Muscle of leg (tissue), 11 donors: ENCODE results near the gene VPS72. TPM values are rescaled to one million over a fixed set of nuclear protein-coding genes. Genes with fewer than 3 reads are reported as not detected.

ENCODE experiments used
- DNase-seq: peaks from one replicate; pipeline ENCODE4 v3.0.0; 2013
- H3K27ac ChIP-seq: one replicate; pipeline ENCODE4 v1.5.1; 2013; ENCODE audit warnings: mild to moderate bottlenecking, low read length, control low read depth
- H3K27me3 ChIP-seq: one replicate; pipeline ENCODE4 v1.6.1; 2013; ENCODE audit warnings: low read length; ENCODE audit not compliant: control insufficient read depth, insufficient read depth
- H3K36me3 ChIP-seq: one replicate; pipeline ENCODE4 v1.6.1; 2013; ENCODE audit warnings: low read length; ENCODE audit not compliant: control insufficient read depth, insufficient read depth
- H3K4me1 ChIP-seq: one replicate; pipeline ENCODE4 v1.6.1; 2013; ENCODE audit warnings: low read length; ENCODE audit not compliant: control insufficient read depth, insufficient read depth
- H3K4me3 ChIP-seq: one replicate; pipeline ENCODE4 v1.5.1; 2013; ENCODE audit warnings: low read length, control low read depth
- H3K9me3 ChIP-seq: replicated peaks from 2 replicates; pipeline ENCODE4 v1.6.1; 2013; ENCODE audit warnings: low read depth, low read length; ENCODE audit not compliant: control insufficient read depth
- WGBS: methylation state at CpG from one replicate; pipeline ENCODE4 v1.1.5; 2013; ENCODE audit warnings: missing lambda C conversion rate; ENCODE audit not compliant: insufficient coverage; 5-methylcytosine and 5-hydroxymethylcytosine counted together
- polyA plus RNA-seq, 8 donors: library from polyadenylated mRNA; unstranded; fragments of 120-200 nt; gene quantifications; one replicate each; pipeline versions ENCODE4 v1.2.1 to v1.2.3, GENCODE V29; 2013; ENCODE audit warnings: inconsistent platforms in 1 of 8, low replicate concordance in 1 of 8; ENCODE audit not compliant: insufficient read length in 8 of 8, insufficient read depth in 1 of 8
- total RNA-seq: library from RNA; stranded (reverse); fragments of 120-200 nt; gene quantifications from one replicate; pipeline ENCODE4 v1.2.4, GENCODE V29; 2013

Gene VPS72
- total and polyA plus RNA-seq, 9 donors = 44.2 to 59.9 (median 52.1) TPM

DNA sequence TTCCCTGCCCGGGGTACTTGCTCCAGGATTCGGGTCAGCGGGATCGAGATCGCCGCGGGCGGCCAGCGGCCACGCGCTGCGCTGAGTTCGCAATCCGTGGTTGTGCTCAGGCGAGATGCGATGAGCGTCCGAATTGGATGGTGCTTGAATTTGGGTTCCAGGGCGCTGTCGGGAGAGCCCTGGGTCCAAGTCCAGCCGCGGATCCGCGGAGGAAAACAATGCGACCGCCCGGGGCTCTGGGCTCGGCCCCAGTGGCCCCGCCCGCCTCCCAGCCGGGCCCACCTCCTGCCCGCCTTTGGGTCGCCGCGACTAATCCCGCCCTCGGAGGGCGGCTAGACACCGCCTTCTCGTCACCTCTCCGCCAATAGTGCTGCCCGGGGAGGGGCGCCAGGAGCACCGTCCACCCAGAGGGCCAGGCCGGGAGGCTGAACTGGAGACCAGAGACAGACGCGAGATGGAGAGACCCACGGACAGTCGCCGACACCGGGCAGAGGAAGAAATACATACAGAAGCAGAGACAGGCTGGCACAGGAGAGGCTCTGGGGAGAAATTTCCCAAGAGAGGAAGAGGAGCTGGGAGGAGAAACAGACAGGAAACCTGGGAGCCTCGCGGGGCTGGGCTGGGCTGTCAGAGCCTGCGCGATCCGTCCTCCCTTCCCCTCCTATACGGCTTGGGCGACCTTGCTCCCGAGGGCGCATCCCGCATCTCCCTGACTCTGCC, 43.4 kb downstream of the VPS72 start, which contains the start of gene SEMA6C:
Gene SEMA6C, minus strand, starts transcription at position 220 of the 720 bp plus-strand sequence. CDS start 4,010 bp downstream, outside the sequence.
- peaks cover 16% of the 10 kb centered on the region for H3K36me3 ChIP-seq
- H3K4me3 ChIP-seq = peak within 1 kb of the TSS; percentile 93
- peak; percentile 98 for DNase-seq
- H3K27ac ChIP-seq = peak within 1 kb of the TSS; percentile 95
- H3K9me3 ChIP-seq = no peaks in the 10 kb centered on the region
- peaks cover 47% of the 10 kb centered on the region for H3K4me1 ChIP-seq
- H3K27me3 ChIP-seq = no peaks in the 10 kb centered on the region
- under 1% methylated on average over 59 of the region's 61 CpGs for WGBS

DNA sequence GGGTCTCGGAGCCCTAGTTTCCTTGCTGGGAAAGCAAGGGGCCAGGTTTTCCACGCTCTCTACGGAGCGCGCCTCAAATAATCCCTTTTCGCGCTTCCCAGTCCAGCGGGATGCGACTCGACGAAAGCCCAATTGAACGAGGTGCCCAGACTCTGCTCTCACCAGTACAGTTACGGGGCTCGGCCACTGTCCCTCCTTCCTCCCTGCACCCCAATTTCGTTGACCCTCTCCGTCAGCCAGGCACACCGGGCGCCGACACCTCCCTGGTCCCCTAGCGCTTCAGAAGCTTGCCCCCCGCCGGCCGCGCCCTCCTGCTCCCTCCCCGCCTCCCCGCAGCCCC, 44.0 kb downstream of the VPS72 start:
- H3K36me3 ChIP-seq = peaks cover 19% of the 10 kb centered on the region
- H3K4me1 ChIP-seq = peaks cover 47% of the 10 kb centered on the region
- no peaks in the 10 kb centered on the region for H3K27me3 ChIP-seq
- peak overlapping the region; percentile 95 for H3K27ac ChIP-seq
- no peaks in the 10 kb centered on the region for H3K9me3 ChIP-seq
- DNase-seq = no peak
- 0% methylated on average over 23 of the region's 26 CpGs for WGBS
- peak overlapping the region; percentile 93 for H3K4me3 ChIP-seq

DNA sequence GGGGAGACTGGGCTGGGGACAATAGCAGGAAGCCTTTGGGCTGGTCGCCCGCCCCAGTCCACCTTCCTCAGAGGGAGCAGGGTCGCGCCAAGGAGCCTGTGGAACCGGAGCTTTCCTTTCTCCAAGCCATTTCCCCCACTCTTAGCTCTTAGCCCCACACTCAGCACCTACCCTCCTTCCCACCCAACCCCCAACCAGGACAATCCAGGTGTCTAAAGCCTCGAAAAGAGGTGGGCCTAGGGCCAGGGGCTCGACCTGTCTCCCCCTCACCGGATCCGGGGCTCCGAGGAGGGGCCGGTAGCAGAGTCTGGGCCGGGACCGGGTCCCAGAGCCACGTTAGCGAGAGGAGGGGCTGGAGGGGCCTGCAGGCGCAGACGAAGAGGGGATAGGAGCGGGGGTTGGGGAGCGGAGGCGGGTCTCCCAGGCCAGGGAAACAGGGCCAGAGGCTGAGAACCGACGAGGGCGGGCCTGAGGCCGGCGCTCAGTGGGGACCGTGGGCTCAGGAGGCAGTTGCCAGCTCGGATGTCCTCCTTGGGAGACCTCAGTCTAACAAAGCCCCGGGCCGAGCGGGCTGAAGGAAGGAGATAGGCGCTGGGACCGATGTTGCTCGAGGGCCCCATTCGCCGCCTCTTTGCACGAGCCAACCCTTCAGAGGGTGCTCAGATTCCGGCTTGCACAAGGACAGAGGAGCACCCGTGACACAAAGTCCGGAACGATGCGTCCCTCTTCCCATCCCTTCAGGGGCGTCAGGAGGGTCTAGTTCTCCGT, 44.5 kb downstream of the VPS72 start:
- no peaks in the 10 kb centered on the region for H3K9me3 ChIP-seq
- DNase-seq = peak; percentile 72
- H3K4me3 ChIP-seq = peak overlapping the region; percentile 93
- peaks cover 47% of the 10 kb centered on the region for H3K4me1 ChIP-seq
- H3K27ac ChIP-seq = peak overlapping the region; percentile 95
- no peaks in the 10 kb centered on the region for H3K27me3 ChIP-seq
- peaks cover 22% of the 10 kb centered on the region for H3K36me3 ChIP-seq
- WGBS = 3% methylated on average over 39 of the region's 43 CpGs

DNA sequence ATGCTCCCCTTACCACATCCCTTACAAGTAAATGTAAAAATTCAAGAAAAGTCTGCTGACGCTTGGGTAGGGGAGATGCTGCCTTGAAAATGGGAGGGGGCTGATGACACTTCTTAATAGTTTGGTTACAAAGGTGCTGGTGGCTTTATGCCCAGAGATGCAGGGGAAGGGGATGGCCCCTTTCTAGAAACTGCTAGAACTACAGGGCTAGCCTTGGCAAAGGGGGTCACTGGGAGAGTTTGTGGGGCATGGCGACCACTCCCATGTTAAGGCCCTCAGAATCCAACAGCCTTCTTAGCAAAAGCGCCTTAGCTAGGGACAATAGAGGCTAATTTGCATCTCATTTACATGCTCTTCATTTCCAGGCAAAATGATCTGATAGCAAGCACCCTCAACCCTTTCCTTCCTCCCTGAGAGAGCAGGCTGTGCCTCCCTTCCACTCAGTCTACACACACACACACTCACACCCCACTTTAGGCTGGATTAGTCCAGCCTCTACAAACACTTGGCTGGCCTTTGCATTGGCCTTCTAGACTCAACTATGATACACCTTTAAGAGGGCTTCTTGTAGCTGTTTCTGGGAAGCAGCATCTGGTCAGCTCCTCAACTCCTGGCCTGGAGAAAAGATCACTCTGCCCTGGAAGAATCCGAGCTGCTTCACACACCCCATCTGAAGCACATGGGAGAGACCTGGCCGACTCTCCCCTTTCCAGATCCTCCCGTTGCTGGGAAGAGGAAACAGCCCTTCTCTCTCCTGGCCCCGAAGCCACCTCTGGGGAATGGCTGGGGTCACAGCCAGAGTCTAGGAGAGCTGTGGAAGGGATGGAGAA, 45.3 kb downstream of the VPS72 start:
- Histone ChIP-seq H3K9me3 (no peaks in the 10 kb centered on the region), H3K4me3 (peak overlapping the region; percentile 93), H3K4me1 (peaks cover 47% of the 10 kb centered on the region), H3K27ac (peak overlapping the region; percentile 95), H3K27me3 (no peaks in the 10 kb centered on the region), H3K36me3 (peaks cover 30% of the 10 kb centered on the region)
- 40% methylated on average over 1 of the region's 7 CpGs for WGBS
- peak; percentile 91 for DNase-seq

DNA sequence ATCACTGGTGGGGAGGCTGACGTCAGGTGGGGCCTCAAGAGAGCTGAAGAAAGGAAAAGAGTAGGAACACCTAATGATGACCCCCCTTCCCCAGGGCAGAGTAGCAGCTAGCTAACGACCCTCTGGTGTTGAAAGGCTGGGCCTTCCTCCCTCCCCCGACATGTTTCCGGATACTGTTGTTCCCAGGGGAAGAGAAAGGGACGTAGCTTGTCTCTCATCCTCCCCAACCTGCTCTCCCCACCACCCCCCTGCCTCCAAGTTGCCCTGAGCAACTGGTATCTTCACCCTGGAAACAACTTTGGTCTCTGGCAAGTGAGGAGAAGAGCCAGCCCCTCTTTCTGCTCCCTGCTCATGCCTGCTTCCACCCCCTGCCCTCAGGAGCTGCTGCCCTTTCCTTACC, 46.0 kb downstream of the VPS72 start:
- peaks cover 47% of the 10 kb centered on the region for H3K4me1 ChIP-seq
- H3K36me3 ChIP-seq = peaks cover 37% of the 10 kb centered on the region
- peak overlapping the region; percentile 93 for H3K4me3 ChIP-seq

DNA sequence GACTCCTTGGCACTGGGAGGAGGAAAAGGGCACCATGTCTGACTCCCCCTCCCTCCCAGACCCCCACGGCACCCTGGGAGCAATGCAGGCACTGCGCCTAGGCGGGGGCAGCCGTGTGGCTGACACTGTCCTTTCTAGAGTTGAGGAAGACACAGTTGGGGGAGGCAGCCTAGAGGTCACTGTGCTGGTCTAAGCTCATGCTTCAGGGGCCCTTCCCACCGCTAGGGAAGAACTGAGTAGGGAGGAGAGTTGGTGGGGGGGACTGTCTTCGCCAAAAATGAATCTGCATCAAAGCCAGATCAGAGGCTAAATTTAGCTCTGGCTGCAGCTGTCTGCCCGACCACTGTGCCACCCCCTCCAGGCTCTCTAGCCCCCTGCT, 47.0 kb downstream of the VPS72 start:
- peak; percentile 74 for DNase-seq
- Histone ChIP-seq H3K27me3 (no peaks in the 10 kb centered on the region), H3K36me3 (peaks cover 45% of the 10 kb centered on the region), H3K9me3 (no peaks in the 10 kb centered on the region), H3K4me3 (no peak overlapping the region), H3K27ac (peak overlapping the region; percentile 95), H3K4me1 (peaks cover 47% of the 10 kb centered on the region)
- WGBS = 10% methylated on average over 2 of the region's 7 CpGs

More for the DNA sequence above, 46.0 kb downstream of the VPS72 start:
- DNase-seq = no peak
- Histone ChIP-seq H3K27ac (peak overlapping the region; percentile 95), H3K27me3 (no peaks in the 10 kb centered on the region), H3K9me3 (no peaks in the 10 kb centered on the region)
- no CpG with 5 or more reads among the region's 5 CpGs for WGBS

DNA sequence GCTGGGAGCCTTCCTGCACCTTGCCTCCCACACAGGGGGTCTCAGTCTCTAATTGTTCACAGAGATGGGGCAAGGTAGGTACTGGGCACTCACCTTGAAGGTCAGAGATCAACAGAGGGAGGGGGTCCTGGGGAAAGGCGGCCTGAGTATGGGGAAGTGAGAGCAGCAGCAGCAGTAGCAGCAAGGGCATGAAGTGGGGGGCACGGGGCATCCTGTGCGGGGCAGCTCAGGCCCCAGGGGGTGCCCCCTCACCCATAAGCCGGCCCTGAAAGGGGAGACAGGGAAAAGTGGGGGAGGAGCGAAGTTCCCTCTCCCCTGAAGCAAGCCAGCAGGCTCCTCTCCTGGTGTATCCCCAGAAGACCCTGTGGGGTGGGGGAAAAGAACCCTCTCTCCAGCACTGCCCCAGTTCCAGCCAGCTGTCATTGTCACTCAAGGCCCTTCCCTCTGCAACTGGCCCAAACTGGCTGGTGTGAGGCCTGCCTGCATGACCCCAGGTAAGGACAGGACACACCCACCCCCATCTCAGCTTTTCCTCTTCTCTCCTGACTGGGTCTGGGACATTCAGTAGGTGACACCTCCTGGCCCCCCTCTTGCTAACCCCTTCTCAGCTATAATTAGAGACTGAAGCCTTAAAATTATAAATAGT, 47.5 kb downstream of the VPS72 start:
- Histone ChIP-seq H3K4me1 (peaks cover 44% of the 10 kb centered on the region), H3K27ac (peak overlapping the region; percentile 95), H3K27me3 (no peaks in the 10 kb centered on the region), H3K4me3 (peak overlapping the region; percentile 8), H3K36me3 (peaks cover 50% of the 10 kb centered on the region), H3K9me3 (no peaks in the 10 kb centered on the region)
- WGBS = 60% methylated on average over 1 of the region's 5 CpGs
- DNase-seq = peak; percentile 87

DNA sequence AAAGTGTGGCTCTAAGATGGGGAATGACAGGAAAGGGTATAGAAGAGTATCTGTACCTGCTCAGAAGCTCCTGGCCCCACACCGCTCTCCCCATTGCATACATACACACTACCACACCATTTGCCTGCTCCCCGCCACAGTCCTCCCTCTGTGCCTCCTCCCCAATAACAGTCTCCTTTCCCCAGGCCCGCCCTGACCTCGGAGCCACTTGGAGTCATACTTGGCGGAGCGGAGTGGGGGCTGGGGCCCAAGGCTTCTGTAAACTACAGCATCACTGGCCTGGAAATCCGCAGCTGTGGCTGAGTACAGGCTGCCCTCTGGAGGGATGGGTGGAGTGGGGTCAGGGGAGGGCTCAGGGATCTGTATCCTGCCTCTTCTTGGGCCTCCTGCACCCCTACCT, 52.2 kb downstream of the VPS72 start:
- DNase-seq = no peak
- H3K27ac ChIP-seq = no peak overlapping the region
- H3K4me1 ChIP-seq = peaks cover 13% of the 10 kb centered on the region
- no peaks in the 10 kb centered on the region for H3K9me3 ChIP-seq
- no peaks in the 10 kb centered on the region for H3K27me3 ChIP-seq
- H3K36me3 ChIP-seq = peaks cover 84% of the 10 kb centered on the region
- H3K4me3 ChIP-seq = no peak overlapping the region
- WGBS = 100% methylated on average over 1 of the region's 7 CpGs

DNA sequence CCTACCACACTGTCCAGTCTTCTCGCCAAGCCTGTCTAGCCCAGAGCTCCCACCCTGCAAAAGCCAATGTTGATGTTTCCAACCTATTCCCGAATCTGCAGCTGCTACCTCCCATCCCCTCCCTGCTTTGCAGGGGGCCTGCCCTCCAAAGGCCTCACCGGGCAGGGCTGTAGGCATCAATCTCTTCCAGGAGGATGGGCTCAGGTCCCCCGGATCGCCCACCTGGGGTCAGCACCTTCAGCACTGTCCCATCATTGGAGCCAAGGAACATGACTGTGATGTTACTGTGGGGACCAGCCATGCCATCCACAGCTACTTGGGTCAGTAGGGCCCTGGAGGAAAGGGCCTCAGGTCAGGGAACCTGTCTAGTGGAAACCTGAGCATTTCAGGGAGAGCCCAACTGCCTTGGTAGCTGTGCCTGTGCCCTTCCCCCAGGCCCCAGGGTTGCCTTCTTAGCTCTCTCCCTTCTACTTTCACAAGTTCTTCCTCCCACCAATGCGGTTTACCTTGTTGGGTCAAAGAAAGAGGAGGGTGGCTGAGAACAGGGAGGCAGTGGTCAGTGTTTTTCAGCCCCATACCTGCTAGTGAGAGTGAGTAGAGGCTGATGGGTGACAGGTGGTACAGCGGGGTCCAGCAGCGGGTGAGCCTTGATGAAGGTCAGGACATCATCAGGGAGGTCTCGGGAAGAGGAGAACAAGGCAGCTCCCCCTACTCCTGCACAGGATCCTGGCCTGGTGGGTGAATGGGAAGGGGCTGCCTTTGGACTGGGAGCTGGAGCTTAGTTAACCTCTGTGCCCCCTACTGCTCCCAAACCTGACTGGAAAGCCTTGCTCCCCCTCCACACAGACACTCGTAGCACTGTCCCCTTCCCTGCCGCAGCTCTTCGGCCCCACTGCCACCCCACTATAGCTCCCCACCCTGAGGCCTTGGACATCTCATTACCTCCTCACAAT, 54.3 kb downstream of the VPS72 start:
- Histone ChIP-seq H3K27me3 (no peaks in the 10 kb centered on the region), H3K9me3 (no peaks in the 10 kb centered on the region), H3K27ac (no peak overlapping the region), H3K4me3 (no peak overlapping the region), H3K36me3 (peaks cover 71% of the 10 kb centered on the region), H3K4me1 (peaks cover 23% of the 10 kb centered on the region)
- WGBS = 93% methylated on average over 5 of the region's 12 CpGs
- DNase-seq = no peak
